HG03196 (cell line): ENCODE results near the gene FBXL19.
A peak's percentile ranks its signal among the peaks of the same experiment; 100 is the strongest.

ENCODE experiments used
- ATAC-seq: cut with Tn5 transposase; IDR thresholded peaks from one replicate; pipeline ENCODE4 v1.9.1; 2021; ENCODE audit not compliant: unreplicated experiment

FBXL19 gene

DNA sequence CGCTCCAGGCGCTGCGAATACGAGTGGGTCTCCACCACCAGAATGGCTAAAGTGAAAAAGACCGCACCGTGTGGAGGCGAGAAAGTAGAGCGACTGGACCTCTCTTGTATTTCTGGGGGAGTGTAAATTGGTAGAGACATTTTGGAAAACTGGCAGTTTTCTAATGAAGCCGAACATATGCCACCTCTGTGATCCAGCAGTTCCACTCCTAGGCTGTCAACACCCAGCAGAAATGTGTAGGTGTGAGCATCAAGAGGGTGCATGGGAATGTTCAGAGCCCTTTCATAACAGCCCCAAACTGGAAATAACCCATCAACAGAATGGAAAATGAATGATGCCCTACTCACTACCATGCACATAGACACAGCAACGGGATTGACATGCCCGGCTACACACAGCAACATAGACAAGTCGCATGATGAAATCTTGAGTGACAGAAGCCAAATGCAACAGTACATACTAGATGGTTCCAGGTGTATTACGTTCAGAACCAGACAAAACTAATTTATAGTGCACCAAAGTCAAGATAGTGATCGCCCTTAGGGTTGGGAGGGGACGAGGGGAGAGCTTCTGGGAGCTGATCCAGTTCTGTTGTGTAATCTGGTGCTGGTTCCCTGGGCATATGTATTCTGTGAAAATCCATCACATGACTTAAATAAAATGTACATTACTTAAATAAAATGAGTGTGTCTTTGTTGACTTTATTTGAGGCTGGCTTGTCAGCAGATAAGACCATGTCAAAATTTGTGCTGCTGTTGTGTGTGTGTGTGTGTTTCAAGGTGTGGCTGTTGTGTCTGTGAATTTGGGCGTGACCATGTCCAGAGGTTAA lies 28.6 kb upstream of the FBXL19 start:
- ATAC-seq: no peak

DNA sequence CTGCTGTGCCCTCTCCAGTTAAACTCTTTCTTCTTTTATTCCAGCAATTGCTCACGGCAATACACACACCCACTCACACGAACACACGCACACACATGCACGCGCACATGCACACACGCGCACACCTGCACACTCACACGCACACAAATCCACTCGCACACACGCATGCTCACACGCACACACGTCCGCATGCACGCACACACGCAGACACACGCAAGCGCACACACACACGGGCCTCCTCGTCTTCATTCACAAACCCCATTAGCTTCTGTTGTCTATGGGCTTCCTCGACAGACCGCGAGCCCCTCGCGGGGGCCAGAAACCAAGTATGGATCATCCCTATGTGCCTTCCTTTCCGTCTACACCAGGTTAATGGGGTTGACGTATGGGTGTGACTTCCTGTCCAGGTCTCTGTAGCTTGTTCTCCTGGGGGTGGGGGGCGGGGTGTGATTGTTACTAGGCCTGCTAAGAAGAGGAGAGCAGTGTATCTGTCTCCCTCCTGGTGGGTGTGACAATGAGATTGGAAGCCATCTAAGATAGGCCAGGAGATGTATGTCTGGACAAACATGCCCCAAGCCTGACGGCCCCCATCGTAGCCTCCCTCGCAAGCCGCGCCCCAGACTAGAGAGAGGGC lies 27.6 kb upstream of the FBXL19 start:
- no peak for ATAC-seq

GRCh38 chr16:30896261-30896888 lies 27.0 kb upstream of the FBXL19 start, which contains the start of gene CTF1:
TSS of gene CTF1 (plus strand) at chr16:30896614. CDS start at chr16:30896644, 30 bp downstream.
- ATAC-seq: no peak

GRCh38 chr16:30896889-30897733 lies 26.3 kb upstream of the FBXL19 start:
- peak; percentile 34 for ATAC-seq

DNA sequence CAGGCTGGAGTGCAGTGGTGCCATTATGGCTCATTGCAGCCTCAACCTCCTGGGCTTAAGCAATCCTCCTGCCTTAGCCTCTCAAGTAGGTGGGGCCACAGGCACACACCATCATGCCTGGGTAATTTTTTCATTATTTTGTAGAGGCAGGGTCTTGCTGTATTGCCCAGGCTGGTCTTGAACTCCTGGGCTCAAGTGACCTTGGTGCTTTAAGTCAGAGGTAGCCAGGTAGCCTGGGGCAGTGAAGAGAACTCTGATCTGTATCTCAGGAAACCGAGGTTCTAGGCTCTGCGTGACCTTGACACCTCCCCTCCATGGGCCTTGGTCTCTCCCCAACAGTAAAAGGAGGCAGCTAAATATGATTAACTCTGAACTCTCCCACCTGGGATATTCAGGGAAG lies 23.6 kb upstream of the FBXL19 start:
- ATAC-seq: no peak

- no peak for ATAC-seq
Measured at GRCh38 chr16:30900588-30900987, 22.8 kb upstream of the FBXL19 start.

DNA sequence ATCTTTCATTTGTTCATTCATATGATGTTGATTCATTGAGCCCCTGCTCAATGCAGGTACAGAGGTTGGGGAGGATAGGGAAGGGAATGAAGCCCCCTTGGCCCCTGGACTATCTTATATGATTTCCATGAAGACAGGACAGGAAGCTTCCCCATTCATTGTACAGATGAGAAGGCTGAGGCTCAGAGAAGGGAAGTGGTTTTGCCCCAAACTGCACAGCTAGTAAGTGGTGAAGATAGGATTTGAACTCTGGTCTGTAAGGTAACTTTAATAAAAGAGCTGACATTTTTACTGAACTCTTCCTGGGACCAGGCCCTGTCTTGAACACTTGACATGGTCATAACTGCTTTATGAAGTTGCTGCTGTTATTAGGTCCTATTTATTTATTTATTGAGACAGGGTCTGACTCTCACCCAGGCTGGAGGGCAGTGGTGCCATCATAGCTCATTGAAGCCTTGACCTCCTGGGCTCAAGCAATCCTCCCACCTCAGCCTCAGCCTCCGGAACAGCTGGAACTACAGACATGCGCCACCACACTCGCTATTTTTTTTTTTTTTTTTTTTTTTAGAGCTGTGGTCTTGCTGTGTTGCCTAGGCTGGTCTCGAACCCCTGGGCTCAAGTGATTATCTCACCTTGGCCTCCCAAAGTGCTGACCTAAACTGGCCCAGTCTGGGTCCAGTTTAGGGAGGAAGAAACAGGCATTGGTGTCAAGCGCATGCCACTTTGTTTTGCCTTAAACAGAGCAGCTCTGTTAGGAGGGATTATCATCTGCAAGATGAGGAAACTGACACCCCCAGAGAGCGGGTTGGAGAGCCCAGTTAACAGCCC lies 22.0 kb upstream of the FBXL19 start:
- ATAC-seq: no peak

- ATAC-seq: peak; percentile 67
Measured at GRCh38 chr16:30902029-30902972, 21.1 kb upstream of the FBXL19 start.

DNA sequence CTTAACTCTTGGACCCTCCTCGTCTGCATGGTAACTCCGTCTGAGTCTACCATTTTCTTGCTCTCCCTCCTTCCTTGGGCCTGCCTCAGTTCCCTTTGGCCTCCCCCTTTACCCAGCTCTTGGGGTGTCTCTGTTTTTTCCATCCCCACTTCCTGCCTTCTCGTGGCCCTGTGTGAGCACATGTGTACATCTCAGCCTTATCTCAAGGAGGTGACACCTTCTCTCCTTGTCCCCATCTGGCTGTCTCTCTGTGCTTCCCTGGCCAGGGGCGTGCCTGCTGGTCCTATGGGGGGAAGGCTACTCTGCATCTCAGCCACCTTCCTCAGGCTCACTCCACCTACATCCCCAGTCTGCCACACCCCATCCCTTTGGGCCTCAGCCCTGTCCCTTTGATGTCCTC lies 20.4 kb upstream of the FBXL19 start:
- no peak for ATAC-seq

DNA sequence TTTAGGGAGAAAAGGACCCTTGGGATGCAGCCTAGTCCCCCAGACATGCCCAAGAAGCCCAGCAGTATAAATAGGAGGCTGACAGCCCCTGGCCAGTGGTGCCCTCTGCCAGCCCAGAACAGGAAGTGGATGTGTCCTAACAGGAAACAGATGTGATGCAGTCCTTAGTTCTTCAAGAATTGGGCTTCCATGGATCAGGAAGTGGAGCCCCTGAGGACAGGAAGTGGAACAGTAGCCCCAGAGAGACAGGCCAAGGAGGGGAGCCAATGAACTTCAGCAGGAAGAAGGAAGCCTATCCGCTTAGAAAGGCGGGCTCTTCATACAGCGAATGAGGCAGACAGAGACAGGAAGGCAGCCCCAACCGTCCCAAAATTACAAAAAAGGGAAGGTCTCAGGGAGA lies 19.8 kb upstream of the FBXL19 start:
- no peak for ATAC-seq

- ATAC-seq: no peak
Measured at GRCh38 chr16:30904114-30904780, 19.1 kb upstream of the FBXL19 start.

DNA sequence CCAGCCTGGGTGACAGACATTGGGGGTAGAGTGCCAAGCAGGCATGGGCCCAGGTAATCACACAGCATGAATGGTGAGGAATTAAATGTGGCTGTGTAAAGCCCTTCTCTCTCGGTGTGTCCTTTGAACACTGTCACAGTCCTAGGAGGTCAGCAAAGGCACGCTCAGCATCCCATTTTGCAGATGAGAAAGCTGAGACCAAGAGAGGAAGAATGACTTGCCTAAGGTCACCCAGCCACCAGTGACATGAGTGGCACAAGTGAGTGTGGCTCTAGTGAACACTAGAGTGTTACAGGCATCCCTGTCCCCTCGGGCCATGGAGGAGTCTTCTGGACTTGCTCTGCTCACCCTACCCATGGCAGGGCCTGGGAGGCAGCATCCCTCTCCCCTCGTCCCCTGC lies 16.3 kb upstream of the FBXL19 start:
- no peak for ATAC-seq

- no peak for ATAC-seq
Measured at GRCh38 chr16:30910427-30911029, 12.8 kb upstream of the FBXL19 start.

DNA sequence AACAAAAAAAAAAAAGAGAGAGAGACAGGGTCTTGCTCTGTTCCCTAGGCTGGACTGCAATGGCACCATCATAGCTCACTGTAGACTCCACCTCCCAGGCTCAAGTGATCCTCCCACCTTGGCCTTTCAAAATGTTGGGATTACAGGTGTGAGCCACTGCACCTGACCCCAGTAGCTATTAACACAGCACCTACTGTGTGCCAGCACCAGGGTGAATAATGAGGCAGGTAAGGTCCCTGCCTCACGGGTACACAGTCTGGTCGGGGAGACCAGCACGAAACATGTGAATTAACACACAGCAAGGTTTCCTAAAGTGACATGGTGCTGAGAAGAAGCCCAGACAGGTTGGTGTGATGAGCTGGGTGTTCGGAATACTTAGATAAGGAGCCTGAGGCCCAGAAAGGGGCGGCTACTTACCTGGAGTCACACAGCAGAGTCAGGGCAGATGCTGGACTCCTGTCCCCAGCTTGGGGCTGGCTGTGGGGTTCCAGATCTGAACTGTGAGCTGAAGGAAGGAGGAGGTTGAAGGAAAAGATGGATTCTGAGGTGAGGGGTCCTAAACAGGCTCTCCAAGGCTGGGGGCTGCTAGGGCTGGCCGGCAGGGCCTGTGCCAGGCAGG lies 10.5 kb upstream of the FBXL19 start:
- ATAC-seq: no peak

DNA sequence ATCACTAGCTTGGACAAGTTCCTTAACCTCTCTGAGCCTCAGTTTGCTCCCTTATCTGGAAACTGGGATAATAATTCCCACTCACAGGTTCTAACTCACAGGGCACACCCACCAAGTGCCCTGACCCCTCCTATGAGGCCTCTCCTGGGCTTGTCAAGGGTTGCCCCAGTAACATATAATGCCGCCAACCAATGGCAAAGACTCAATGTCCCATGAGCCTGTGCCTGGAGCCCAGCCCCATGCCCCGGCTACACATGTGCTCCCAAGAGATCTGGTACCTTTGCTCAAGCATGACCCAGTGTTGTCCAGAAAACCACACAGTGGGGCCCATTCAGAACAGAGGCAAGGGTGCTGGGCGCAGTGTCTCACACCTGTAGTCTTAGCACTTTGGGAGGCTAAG lies 8.5 kb upstream of the FBXL19 start:
- no peak for ATAC-seq

DNA sequence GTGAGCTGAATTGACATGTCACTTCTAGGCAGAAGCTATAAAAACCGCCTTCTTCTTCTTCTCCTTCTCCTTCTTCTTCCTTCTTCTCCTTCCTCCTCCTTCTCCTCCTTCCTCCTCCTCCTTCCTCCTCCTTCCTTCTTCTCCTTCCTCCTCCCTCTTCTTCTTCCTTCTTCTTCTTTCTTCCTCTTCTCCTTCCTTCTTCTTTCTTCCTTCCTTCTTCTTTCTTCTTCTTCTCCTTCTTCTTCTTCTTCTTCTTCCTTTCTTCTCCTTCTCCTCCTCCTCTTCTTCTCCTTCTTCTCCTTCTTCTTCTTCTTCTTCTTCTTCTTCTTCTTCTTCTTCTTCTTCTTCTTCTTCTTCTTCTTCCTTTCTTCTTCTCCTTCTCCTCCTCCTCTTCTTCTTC lies 4.8 kb upstream of the FBXL19 start:
- no peak for ATAC-seq

- no peak for ATAC-seq
Measured at GRCh38 chr16:30920891-30921290, 2.5 kb upstream of the FBXL19 start.

GRCh38 chr16:30921459-30921747 lies 2.0 kb upstream of the FBXL19 start:
- ATAC-seq: no peak
